T-helper 1 cell (primary cell): Measurements from ENCODE around the gene TNFRSF11A.

Experiments
- DNase-seq, 5 donors: peaks; one replicate each; pipeline ENCODE4 v3.0.0-alpha.2; 2012 to 2020

The TNFRSF11A gene

GRCh38 chr18:62345909-62346308 lies 20.8 kb downstream of the TNFRSF11A start:
- DNase-seq: no peak

- DNase-seq: no peak
Observed at GRCh38 chr18:62346333-62347088, 21.4 kb downstream of the TNFRSF11A start.

DNA sequence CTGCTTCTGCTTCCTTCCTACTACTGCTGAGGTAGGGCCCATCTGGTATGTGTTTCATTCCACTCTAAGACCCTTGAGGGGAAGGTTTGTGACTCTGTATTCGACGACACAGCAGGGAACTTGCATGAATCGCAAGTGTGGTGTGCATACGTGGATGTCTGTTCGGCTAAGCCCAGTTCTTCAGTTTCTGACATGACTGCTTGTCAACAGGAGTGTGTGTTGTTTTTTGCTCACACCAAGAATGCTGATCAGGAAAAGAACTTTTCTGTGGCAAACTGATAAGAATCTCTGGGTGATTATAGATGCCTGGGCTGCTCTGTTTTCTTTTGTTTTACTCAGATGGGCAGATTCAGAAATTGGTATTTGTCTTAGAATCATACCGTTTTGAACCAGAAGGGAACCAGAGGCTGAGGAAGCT lies 22.0 kb downstream of the TNFRSF11A start:
- peak in 1 of 5 donors; percentile 49 for DNase-seq

- DNase-seq: no peak
Observed at GRCh38 chr18:62348474-62348873, 23.4 kb downstream of the TNFRSF11A start.

DNA sequence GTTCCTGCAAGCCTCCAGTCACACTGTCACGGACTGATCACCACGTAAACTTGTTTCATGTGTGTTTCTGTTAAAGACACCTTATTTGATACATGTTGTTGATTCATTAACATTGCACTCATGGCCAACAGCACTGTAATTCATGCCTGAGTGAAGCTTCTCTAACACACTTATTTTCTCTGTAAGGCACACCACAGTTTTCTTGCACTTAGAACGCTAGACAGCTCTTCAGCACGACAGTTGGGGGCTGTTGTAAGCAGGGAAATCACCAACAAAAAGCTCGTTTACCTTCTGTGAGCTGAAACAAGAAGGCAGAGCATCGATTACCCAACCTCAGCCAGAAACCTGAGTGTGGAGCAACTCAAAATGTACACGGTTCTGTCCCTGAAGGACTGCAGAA lies 28.1 kb downstream of the TNFRSF11A start:
- no peak for DNase-seq

GRCh38 chr18:62354151-62354550 lies 29.0 kb downstream of the TNFRSF11A start:
- no peak for DNase-seq

GRCh38 chr18:62357079-62357719 lies 32.1 kb downstream of the TNFRSF11A start:
- DNase-seq: peak in 1 of 5 donors; percentile 28

DNA sequence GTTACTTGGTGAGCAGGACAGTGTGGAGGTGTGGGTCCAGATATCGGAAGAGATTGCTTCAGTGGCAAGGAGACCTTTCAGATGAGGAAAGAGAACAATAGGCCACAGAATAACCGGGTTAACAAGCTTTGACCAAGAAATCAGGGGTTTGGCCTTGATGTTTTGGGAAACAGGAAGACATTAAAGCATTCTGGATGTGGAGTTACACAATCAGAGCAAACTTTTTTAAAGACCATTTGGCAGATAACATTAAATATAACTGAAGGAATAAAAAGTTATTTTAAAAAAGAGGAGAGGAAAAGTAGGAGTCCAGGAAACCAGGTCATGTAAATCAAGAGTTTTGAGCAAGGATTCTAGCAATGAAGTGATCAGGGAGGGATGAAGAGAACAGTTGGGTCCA lies 35.7 kb downstream of the TNFRSF11A start:
- no peak for DNase-seq

DNA sequence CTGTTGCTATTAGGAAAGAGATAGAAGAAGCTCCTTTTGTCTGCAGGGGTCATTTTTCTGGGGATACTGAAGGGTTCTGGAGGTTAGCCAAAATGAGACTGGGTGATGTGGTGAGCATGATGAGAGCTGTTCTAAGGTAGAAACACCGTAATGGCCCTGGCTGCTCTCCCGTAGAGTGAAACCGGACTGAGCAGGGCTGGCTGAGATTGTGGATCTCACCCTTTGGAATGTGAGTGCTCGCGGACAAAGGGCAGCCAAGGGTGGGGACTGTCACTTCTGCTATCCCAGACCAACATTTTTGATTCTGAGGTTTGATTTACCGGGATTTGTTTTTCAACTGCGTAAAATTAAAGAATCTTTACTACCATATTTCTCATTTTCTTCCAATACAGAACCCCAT lies 36.2 kb downstream of the TNFRSF11A start:
- DNase-seq: no peak

DNA sequence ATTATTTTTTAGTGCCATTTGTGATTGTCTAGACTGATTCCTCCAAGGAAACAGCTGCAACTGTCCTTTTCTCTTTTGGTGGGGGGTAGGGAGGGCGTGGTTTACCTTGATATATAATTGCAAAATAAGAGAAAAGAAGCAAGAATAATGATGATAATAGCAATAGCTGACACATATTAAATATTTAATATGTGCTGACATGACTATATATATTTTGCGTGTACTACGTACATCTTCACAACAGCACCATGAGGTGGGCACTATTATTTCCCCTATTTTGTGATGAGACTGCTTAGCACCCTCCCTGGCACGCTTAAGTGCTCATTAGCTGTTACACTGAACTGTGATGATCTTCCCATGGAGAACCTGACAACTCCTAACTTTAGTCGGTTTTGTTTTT lies 39.4 kb downstream of the TNFRSF11A start:
- no peak for DNase-seq

DNA sequence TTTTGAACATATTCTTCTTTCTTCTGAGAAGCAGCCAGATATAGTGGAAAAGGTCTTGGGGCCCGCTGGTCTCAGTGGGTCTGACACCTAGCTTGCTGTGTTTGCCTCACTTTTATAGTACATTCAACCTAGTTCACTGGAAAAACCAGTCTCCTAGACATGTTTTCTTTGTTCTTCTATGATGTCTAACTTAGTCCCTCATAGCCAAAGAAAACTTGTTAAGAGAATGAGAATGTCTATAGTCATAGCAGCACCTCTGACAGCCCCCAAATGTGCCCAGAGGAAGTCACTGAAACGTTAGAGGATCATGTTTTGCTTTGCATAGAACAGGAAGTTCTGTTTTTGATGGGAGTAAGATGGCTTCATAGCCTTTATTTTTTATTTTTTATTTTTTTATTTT lies 40.3 kb downstream of the TNFRSF11A start:
- DNase-seq: peak in 1 of 5 donors; percentile 68

DNA sequence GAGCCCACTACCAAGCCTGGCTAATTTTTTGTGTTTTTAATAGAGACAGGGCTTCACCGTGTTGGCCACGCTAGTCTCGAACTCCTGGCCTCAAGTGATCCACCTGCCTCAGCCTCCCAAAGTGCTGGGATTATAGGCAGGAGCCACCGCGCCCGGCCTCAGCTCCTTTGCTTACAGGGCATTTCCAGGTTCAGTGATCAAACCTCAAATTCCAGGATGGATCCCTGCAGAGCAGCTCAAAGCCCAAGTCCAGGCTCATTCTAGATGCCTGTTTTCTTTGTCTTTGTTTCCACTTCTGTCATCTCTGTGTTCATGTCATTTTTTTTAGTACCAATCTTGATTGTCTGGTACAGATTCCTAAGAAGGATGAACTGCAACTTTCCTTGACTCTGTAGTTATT lies 41.9 kb downstream of the TNFRSF11A start:
- DNase-seq: no peak

- peak in 1 of 5 donors; percentile 77 for DNase-seq
Observed at GRCh38 chr18:62368100-62368499, 43.0 kb downstream of the TNFRSF11A start.

DNA sequence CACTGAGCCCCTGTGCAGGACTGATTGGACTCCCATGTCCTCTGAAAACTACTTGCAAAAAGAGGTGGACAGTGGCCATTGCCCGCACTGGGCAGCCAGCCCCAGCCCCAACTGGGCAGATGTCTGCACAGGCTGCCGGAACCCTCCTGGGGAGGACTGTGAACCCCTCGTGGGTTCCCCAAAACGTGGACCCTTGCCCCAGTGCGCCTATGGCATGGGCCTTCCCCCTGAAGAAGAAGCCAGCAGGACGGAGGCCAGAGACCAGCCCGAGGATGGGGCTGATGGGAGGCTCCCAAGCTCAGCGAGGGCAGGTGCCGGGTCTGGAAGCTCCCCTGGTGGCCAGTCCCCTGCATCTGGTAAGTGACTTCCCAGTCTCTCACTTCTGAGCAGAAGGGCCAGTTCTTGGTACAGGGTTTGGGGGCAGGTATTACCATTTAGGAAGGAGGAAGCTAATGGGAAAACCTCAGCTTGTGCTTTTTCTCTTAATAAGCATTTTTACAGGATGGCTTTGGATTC lies 44.1 kb downstream of the TNFRSF11A start:
- DNase-seq: no peak

DNA sequence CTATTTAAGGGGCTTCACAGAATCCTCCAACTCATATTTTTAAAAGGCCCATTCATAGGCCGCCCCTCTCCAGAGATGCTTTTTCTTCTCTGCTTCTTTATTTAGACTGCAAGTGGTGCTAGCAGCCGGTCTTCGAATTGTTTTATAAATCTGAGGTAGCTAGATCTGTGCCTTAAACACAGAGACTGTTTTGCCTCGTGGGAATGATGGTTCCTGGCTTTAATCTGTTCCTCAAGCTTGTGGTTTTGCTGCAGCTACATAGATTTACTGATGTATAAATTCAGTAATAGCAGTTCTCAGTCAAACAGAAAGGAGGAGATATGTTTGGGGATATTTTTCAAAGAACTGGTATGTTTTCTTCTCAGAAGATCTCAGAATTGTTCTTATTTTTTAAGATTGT lies 45.3 kb downstream of the TNFRSF11A start:
- no peak for DNase-seq

GRCh38 chr18:62371436-62371835 lies 46.3 kb downstream of the TNFRSF11A start:
- DNase-seq: no peak

DNA sequence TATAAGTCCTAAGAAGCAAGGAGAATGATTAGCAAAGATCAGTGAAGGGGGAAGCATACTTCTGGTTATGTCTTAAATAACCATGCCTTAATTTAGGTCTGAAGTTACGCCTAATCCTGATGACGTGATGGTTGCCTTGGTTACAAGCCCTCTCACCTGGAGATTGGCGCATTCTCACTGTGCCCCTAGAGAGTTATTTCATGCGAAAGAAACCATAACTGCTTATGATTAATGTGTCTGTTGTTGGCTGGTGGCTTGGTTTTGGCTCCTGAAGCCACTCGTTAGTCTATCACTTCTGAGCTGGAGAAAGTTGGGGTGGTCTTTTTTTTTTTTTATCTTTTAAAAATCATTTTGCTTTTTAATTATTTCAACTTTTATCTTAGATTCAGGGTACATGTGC lies 47.0 kb downstream of the TNFRSF11A start:
- no peak for DNase-seq

DNA sequence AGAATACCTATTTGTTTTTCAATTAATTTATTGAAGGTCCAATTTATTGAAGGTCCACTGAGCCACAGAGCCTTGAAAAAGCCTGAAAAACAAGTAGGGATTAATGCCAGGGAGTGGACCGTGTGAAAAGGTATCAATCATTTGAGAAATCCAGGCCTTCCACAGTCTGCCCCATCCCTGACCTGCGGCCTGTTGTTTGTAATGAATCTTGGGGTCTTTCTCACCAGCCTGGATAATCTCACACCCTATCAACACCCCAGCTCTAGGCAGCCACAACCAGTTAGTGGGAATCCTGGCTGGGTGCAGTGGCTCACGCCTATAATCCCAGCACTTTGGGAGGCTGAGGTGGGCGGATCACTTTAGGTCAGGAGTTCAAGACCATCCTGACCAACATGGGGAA lies 47.8 kb downstream of the TNFRSF11A start:
- no peak for DNase-seq

DNA sequence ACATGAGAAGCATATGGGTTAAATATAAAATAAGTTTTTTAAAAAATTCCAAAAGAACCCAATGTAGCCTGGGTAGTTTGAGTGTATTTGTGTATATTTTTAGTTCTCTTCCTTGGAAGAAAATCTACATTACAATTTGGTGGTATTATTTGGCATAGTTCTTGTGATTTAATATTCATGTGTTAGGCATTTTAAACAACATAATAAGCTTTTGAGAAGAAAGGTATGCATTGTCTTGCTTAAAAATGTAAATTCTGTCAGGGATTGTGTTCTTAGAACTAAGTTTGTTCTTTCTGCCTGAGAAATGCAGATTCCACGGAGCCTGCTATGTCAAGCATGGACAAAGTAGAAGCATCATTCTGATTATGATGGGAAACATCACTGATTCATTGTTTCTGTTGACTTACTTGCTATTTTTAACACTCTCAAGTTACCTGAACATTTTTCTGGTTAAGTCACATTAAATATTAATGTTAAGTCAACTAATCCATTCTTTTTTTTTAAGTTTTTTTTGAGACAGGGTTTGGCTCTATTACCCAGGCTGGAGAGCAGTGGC lies 49.4 kb downstream of the TNFRSF11A start:
- DNase-seq: no peak

- DNase-seq: no peak
Observed at GRCh38 chr18:62377131-62377807, 52.2 kb downstream of the TNFRSF11A start.

DNA sequence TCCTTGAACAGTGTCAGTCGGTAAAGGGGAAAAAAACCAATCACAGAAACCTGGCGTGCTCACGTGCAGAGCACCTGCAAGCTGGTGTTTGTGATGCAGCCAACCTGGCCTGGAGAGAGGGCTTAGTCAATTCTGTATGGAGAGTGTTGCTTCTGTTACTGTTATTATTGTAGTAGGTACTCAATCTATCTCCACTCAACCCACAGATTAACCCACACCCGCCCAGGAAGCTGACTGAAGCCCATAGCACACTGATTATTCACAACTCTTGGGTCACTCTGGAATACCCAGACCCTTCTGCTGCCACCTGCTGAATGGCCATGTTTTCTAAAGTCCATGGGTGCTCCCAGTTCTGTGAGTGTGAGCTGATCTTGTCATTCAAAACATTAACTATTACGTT lies 53.9 kb downstream of the TNFRSF11A start:
- no peak for DNase-seq

GRCh38 chr18:62381373-62381772 lies 56.3 kb downstream of the TNFRSF11A start:
- no peak for DNase-seq

DNA sequence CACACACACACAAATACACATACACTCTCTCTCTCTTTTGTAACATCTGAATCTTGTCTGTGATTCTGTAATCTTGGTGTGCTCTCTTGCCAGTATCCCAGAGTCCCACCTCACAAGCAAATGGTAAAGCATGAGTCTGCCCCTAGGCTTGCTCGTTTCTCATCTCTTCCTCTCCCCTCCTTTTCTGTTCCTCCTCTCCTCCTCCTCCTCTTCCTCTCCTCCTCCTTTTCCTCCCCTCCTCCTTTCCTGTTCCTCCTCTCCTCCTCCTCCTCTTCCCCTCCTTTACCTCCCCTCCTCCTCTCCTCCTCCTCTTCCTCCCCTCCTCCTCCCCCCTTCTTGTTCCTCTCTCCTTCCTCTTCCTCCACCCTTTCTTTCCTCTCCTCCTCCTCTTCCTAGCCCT lies 59.0 kb downstream of the TNFRSF11A start:
- DNase-seq: no peak
